Activated CD8-positive, alpha-beta T cell treated with anti-CD3 and anti-CD28 coated beads for 36 hours (primary cell): ENCODE results near the gene SBF1. TPM values are rescaled to one million over a fixed set of nuclear protein-coding genes. Genes with fewer than 3 reads are reported as not detected.

Source experiments
- ATAC-seq: fragments of 200-7000 bp; cut with Tn5 transposase; one replicate; pipeline ENCODE4 v1.10.0; 2021; ENCODE audit warnings: mild to moderate bottlenecking, moderate library complexity
- CTCF ChIA-PET: fragments of 350-600 bp; sonication (Branson Sonifier 250); formaldehyde crosslinking; loops from one replicate; lab custom pipeline; 2021; ENCODE audit warnings: antibody characterized with exemption; lab: Charles Lee
- POLR2A ChIA-PET: fragments of 350-600 bp; sonication (Branson Sonifier 250); formaldehyde crosslinking; loops from one replicate; lab custom pipeline; 2021; ENCODE audit warnings: antibody characterized with exemption; lab: Charles Lee
- DNase-seq: peaks from one replicate; pipeline ENCODE4 v3.0.0-alpha.2; 2020
- H3K27ac Mint-ChIP-seq: one replicate; pipeline ENCODE4 v1.8.0; 2021; ENCODE audit warnings: mild to moderate bottlenecking, mixed read lengths
- H3K27me3 Mint-ChIP-seq: one replicate; pipeline ENCODE4 v1.8.0; 2021; ENCODE audit warnings: mixed read lengths
- H3K36me3 Mint-ChIP-seq: one replicate; pipeline ENCODE4 v1.8.0; 2021; ENCODE audit warnings: low read depth, mixed read lengths
- H3K4me1 Mint-ChIP-seq: one replicate; pipeline ENCODE4 v1.8.0; 2021; ENCODE audit warnings: low read depth, mixed read lengths
- H3K4me3 Mint-ChIP-seq: one replicate; pipeline ENCODE4 v1.8.0; 2021; ENCODE audit warnings: mild to moderate bottlenecking, moderate library complexity, mixed read lengths
- H3K9me3 Mint-ChIP-seq: one replicate; pipeline ENCODE4 v1.8.0; 2021; ENCODE audit warnings: mixed read lengths
- CTCF ChIP-seq: fragments of 200-600 bp; IDR thresholded peaks from one replicate; pipeline ENCODE4 v1.8.0; 2022; ENCODE audit warnings: antibody characterized with exemption, mild to moderate bottlenecking
- intact Hi-C: fragments of 100-400 bp; cut with micrococcal nuclease; formaldehyde crosslinking; loops from one replicate; pipeline ENCODE4 v1.10.0; 2022
- total RNA-seq, 2 experiments: library from RNA; stranded (reverse); gene quantifications; one replicate each; pipeline ENCODE4 v1.2.3, GENCODE V29; 2021

The SBF1 gene
- total RNA-seq, 2 experiments from 2014 or later: 120 TPM

GRCh38 chr22:50503475-50504145, 28.8 kb upstream of the SBF1 start:
- Mint-ChIP-seq H3K27ac (no peak overlapping the region), H3K4me3 (no peak overlapping the region), H3K4me1 (no peaks in the 10 kb centered on the region), H3K36me3 (peaks cover 4% of the 10 kb centered on the region), H3K27me3 (no peaks in the 10 kb centered on the region), H3K9me3 (no peaks in the 10 kb centered on the region)
- no peak for TF ChIP-seq CTCF
- ChIA-PET CTCF (interaction anchor here (9.9 kb wide), 1 partner anchor 22 kb away, joined by 80 read pairs; the partner anchor contains the start of gene SCO2), POLR2A (interaction anchor here (0.8 to 1.3 kb wide), 2 partner anchors 22 to 118 kb away, joined by 3 to 5 read pairs; partner anchors contain the start of gene SCO2)
- DNase-seq: peak; percentile 50
- ATAC-seq: no peak
- intact Hi-C loops: no loop called here

GRCh38 chr22:50502628-50503474, 28.0 kb upstream of the SBF1 start:
- POLR2A ChIA-PET: interaction anchor here (0.8 to 1.3 kb wide), 4 partner anchors 23 to 118 kb away, joined by 3 to 5 read pairs (median 4); partner anchors contain the start of gene SCO2
- intact Hi-C loops: no loop called here

DNA sequence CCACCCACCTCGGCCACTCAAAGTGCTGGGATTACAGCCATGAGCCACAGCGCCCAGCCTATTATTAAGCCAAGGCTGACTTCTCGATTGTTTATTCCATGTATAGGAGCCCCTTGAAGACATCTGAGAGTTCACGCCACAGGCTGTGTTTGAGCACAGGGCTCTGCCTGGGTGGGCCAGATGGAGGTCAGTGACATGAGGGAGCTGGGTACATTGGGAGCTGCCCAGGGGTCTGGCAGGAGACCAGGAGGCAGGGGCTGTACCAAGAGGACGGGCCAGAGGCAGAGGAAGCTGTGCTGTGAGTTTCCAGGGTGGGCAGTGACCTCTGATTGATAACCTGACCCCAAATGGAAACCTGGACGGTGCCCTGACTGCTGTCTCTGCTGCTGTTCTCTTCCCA, 27.3 kb upstream of the SBF1 start:
- TF ChIP-seq CTCF: no peak
- Mint-ChIP-seq H3K36me3 (peaks cover 2% of the 10 kb centered on the region), H3K9me3 (no peaks in the 10 kb centered on the region), H3K4me1 (no peaks in the 10 kb centered on the region), H3K4me3 (no peak overlapping the region), H3K27ac (no peak overlapping the region), H3K27me3 (no peaks in the 10 kb centered on the region)
- ATAC-seq (no peak), DNase-seq (no peak)
- POLR2A ChIA-PET: interaction anchor here (0.6 to 1.3 kb wide), 4 partner anchors 23 to 300 kb away, joined by 3 to 5 read pairs (median 4); partner anchors contain the start of gene SCO2
- intact Hi-C loops: no loop called here
- CTCF ChIA-PET: interaction anchor here (1.3 kb wide), 1 partner anchor 119 kb away, joined by 3 read pairs; no protein-coding TSS in a partner anchor

More at GRCh38 chr22:50502628-50503474, 28.0 kb upstream of the SBF1 start:
- DNase-seq: no peak
- Mint-ChIP-seq H3K9me3 (no peaks in the 10 kb centered on the region), H3K27me3 (no peaks in the 10 kb centered on the region), H3K4me1 (no peaks in the 10 kb centered on the region), H3K4me3 (no peak overlapping the region), H3K27ac (no peak overlapping the region), H3K36me3 (peaks cover 4% of the 10 kb centered on the region)
- no peak for TF ChIP-seq CTCF
- CTCF ChIA-PET: interaction anchor here (1.3 to 9.9 kb wide), 2 partner anchors 23 to 118 kb away, joined by 3 to 80 read pairs; partner anchors contain the start of gene SCO2
- no peak for ATAC-seq

DNA sequence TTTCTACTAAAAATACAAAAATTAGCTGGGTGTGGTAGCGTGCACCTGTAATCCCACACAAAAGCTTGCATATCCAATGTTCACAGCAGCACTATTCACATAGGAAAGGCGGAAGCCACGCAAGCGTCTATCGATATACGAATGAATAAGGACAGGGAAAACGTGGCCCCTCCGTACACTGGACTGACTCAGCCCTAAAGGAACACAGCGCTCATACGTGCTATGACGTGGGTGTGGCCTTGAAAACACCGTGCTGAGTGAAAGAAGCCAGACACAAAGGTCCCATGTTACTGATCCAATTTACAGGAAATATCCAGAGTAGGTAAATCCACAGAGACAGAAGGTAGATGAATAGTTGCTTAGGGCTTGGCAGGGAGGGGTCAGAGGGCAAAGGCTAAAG, 25.6 kb upstream of the SBF1 start:
- no peak for TF ChIP-seq CTCF
- no peaks in the 10 kb centered on the region for H3K36me3 Mint-ChIP-seq
- no peaks in the 10 kb centered on the region for H3K4me1 Mint-ChIP-seq
- DNase-seq (no peak), ATAC-seq (no peak)
- H3K27me3 Mint-ChIP-seq: no peaks in the 10 kb centered on the region
- POLR2A ChIA-PET: interaction anchor here (0.9 to 1.6 kb wide), 4 partner anchors 13 to 29 kb away, joined by 4 to 5 read pairs (median 4); partner anchors contain the start of genes MIOX and SCO2
- CTCF ChIA-PET: no interaction called here
- no peak overlapping the region for H3K27ac Mint-ChIP-seq
- H3K4me3 Mint-ChIP-seq: no peak overlapping the region
- no peaks in the 10 kb centered on the region for H3K9me3 Mint-ChIP-seq
- intact Hi-C loops: no loop called here
